GM19397 (cell line): Measurements from ENCODE around the gene ZNF232.
"Not testable (repeated sequence)": the region's sequence is repeated elsewhere in the genome, so short reads cannot be mapped to it uniquely, and the experiment has no call there.

Experiments used
- ATAC-seq: cut with Tn5 transposase; IDR thresholded peaks from one replicate; pipeline ENCODE4 v1.9.1; 2021; ENCODE audit warnings: mild to moderate bottlenecking, moderate library complexity; ENCODE audit not compliant: unreplicated experiment

The ZNF232 gene

DNA sequence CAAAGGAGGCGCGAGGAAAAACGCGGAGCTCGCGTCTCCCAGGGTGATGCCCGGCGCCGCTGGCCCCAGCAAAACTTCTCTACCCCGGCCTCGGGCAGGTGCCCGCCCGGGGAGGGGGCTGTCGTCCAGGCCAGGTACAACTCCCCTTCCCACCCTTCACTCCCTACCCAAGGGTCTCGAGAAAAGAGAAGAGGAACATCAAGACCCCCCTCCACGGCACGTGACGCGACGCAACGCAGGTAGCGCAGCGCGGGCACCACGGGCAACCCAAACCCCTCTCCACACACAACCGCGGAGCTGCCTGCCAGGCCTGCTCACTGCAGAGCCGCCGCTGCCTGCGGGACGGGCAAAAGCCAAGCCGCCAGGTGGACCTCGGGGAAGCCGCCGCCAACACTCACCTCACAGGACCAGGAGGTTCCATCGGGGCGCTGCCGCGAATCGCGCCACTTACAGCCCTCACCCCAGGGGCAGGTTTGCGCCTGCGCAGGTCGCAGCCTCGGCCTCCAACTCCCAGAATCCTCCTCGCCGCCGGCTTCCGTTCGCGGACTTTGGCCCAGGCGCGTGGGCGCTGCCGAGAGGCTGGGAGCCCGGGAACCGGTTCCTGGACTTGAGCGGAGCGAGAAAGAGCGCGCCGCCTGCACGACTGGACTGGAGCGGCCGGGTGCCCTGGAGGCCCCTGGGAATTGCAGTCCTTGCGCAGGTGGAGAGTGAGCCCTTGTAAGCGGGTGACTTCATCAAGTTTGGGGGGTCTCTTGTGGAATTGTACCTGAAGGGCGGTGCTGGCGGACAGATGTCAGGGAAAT, at the start of gene ZNF232:
Gene ZNF232 (minus strand): TSS at position 477 of the 803 bp plus-strand sequence. CDS start 56 bp downstream, at position 421.
- ATAC-seq: peak; percentile 86

DNA sequence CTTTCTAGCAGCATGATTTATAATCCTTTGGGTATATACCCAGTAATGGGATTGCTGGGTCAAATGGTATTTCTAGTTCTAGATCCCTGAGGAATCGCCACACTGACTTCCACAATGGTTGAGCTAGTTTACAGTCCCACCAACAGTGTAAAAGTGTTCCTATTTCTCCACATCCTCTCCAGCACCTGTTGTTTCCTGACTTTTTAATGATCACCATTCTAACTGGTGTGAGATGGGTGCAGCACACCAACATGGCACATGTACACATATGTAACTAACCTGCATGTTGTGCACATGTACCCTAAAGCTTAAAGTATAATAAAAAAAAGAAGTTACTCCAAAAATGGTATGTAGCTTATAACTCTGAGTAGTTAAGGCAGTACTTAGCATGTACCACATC, 49.0 kb upstream of the ZNF232 start:
- ATAC-seq: not testable (repeated sequence)

DNA sequence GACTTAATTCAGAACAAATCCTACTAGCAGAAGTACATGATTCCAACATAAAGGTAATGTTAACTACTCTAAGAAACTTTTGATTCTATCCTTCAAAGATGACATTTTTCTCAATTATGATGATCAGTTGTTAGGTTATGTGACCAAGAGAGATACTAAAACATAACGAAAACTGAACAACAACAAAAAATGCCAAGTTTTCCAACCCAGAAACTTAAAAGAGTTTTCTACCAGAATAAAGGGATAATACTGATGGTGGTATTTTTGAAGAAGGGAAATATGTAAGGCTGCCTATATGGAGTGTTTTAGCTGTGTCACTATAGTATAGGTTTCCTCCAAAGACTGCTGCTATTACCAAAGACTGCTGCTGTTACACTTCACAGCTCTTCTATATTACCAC, 34.4 kb upstream of the ZNF232 start:
- not testable (repeated sequence) for ATAC-seq

DNA sequence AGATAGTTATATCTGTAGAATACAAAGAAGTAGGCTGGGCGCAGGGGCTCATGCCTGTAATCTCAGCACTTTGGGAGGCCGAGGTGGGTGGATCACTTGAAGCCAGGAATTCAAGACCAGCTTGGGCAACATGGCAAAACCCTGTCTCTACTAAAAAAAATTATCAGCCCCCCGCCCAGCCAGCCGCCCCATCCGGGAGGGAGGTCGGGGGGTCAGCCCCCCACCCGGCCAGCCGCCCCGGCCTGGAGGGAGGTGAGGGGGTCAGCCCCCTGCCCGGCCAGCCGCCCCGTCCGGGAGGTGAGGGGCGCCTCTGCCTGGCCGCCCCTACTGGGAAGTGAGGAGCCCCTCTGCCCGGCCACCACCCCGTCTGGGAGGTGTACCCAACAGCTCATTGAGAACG, 31.2 kb upstream of the ZNF232 start:
- not testable (repeated sequence) for ATAC-seq

DNA sequence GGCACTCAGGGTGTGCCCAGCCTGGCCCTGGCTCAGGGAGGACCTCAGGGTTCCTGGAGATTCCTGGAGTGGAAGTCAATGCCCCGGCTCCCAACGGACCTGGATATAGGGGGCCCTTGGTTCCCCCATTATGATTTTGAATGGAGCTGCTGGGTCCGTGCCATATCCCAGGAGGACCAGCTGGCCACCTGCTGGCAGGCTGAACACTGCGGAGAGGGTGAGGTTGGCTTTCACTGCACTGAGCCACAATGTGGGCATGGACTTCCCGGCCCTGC, 27.7 kb upstream of the ZNF232 start:
- no peak for ATAC-seq

DNA sequence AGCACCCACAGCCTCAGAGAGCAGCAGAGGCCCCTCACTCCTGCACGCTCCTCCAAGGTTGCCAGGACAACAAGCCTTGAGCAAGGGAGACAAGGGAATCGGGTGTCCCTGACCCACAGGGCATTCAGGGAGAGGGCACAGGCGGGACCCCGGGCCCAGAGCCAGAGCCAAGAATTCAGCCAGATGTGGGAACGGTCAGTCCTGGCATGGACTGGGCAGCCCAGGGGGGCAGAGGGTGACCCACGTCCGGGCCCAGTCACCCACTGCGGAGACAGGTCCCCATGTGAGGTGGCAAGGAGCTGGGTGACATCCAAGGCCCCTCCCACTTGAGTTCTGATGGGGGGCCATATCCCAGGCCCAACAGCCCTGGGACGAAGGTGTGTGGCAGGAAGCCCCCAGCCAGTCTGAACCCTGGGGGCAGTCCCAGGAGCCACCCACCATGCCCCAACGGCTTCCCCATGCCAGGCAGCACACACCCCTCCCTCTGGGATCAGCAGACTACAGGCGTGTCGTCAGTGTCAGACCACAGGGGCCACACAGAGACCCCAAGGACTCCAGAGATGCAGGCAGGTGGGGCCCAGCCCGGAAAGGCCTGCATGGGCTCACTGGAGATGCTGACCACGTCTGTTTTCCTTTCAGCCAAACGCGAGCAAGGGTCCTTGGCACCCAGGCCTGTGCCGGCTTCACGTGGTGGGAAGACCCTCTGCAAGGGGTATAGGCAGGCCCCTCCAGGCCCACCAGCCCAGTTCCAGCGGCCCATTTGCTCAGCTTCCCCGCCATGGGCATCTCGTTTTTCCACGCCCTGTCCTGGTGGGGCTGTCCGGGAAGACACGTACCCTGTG, 27.2 kb upstream of the ZNF232 start:
- no peak for ATAC-seq

DNA sequence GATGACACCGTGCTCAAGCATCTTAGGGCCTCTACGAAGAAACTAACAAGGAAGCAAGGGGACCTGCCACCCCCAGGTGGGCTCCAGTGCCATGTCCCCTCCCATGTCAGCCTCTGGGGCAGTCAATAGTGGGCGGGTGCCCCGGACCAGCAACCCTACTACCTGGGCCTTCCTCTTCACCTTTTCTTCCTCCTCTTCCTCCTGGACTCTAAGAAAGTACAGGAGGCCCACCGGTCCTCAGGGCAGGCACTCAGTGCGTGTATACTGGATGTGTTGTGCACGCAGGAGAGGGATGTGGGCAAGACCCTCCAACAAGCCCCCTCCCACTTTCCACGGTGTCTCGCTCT, 26.5 kb upstream of the ZNF232 start:
- ATAC-seq: not testable (repeated sequence)

DNA sequence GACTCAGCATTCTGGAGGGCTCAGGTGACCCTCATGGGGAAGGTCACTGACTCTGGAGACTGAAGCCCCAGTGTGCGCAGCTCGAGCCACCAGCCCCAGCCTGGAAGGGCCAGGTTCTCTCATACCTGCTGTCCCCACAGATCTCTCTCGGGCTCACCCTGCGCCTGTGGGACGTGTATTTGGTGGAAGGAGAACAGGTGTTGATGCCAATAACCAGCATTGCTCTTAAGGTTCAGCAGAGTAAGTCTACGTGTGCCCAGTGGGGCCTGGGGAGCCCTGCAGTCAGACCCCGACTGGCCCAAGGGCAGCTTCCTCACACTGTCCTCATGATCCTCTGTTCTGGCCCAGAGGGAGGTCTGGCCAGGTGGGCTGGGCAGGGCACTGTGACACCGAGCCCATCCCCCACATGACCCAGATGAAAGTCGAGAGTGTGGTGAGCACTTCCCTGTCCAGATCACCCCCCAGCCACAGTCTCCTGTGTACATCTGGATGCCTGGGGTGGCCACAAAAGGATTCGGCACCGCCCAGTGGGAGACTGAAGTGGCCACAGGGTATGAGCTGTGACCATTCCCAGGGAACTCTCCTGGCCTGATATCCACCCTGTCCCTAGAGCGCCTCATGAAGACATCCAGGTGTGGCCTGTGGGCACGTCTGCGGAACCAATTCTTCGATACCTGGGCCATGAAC, 26.0 kb upstream of the ZNF232 start:
- not testable (repeated sequence) for ATAC-seq

DNA sequence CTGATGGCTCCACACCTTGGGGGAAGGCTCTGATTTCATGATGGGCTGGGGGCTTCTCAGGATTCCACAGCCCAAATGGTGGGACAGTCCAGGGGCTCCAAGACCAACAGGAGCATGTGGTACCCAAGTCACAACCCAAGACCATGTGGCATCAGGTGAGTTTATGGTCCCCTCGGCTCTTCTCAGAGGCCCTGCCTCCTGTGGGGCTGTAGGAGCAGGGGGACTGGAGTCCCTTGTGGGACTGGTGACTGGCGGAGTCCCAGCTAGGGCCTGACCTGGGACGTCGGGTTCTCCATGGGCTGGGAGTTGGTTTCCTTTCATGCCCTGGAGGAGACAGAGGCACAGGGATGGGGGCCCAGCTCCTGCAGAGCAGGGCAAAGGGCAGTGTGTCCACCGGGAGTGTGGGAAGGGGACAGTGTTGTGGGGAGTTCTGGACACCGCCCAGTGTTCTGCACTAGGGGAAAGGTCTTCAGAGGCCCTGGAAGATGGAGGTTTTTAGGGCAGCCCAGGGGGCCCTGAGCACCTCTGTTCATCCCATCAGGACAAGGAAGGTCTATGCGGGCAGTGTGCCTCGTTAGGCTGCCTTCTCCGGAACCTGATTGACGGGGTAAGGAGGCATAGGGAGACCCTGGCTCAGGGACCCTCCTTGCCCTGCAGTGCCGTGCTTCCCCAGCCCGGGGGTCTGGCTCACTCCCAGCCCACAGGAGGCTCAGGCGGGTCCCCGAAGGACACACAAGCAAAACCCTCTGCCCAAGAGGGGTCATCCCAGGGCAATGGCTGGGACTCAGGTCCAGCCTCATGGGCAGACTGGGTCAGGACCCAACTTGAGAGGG, 25.1 kb upstream of the ZNF232 start:
- ATAC-seq: not testable (repeated sequence)

DNA sequence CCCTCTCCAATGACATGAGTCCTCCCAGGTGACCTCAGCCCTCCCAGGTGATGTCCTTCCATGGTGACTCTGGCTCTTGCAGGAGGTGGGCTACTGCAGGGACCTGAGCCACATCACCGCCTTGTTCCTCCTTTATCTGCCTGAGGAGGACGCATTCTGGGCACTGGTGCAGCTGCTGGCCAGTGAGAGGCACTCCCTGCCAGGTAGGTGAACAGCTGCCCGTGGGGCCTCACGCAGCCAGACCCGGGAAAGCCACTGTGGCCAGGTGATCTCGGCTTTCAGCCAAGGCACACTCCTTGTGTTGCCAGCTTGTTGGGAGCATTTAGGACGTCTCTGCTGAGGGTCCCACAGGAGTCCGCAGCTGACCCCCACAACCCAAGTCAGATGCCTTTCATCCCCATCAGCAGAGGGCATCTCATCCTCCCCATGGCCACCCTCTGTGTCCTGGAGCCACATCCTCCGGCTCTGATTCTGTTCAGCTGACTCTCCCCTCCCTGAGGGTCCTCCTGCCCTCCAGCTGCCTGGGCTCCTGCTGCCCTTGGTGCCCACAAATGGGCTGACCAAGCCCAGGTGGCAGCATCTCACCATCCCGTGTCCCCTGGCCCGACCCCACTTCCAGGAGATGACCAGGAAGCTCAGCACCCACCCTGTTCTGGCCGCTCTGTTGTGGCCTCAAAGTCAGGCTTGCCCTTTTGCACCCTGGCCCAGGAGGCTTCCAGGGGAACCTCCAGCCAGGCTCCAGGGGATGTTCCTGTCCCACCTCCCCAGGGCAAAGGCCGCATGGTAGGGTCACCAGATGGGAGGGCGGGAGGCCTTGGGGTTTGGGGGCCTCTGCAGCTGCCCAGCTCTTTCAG, 24.3 kb upstream of the ZNF232 start:
- ATAC-seq: no peak

DNA sequence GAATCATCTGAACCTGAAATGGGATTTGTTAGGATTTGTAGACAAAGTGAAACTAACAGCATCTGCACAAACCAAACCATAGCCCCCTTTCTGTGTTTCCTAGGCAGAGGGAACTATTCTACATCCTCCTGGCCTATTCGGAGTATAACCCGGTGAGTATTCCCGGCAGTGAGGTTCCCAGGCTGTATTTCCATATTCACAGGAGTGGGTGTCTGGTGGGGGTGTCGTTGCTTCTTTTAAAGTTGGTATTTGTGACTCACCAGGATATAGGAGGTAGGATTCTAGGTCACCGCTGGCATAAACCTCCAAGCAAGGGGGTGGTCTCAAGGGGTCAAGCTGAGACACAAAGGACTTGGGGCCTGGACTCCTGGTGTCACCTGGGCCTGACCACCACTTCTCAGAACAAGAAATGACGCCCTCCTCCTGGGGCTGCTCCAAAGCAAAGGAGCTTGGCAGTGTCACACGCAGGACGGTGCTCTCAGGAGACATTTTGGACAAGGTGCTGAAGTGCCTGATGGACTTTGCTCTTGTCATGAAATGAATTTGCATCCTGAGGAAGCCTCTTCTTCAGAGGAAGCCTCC, 23.5 kb upstream of the ZNF232 start:
- ATAC-seq: not testable (repeated sequence)

DNA sequence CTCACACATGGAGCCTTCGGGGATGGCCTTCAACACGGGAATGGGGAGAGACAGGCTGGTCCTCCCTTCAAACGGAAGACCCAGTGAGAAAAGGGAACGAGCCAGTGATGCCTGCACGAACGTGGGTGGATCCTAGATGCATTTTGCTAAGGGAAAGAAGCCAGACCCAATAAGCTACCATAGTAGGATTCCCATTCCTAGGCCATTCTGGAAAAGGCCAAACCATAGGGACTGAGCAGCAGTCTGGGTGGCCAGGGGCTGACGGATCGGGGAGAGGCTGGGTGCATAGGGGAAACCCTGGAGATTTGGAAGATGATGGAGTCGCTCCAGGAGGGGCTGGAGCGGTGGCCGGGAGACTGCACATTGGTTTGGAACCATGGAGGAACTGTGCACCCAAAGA, 22.9 kb upstream of the ZNF232 start:
- ATAC-seq: not testable (repeated sequence)

DNA sequence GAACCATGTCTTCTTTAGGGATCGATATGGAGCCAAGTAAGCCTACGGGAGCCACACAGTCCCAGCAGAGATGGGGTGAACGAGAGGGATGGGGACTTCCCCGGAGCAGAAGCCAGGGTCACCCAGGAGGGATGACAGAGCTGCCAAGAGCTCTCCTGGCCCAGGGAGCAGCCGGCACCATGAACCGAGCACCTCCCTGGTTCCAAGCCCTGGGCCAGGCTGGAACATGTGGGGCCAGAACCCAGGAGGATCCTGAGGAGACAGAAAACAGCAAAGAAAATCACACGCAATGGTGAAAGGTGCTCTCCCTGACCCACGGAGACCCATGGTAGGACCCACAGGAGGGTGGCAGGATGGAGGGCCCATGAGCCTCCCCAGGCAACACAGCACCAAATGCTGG, 22.3 kb upstream of the ZNF232 start:
- not testable (repeated sequence) for ATAC-seq

DNA sequence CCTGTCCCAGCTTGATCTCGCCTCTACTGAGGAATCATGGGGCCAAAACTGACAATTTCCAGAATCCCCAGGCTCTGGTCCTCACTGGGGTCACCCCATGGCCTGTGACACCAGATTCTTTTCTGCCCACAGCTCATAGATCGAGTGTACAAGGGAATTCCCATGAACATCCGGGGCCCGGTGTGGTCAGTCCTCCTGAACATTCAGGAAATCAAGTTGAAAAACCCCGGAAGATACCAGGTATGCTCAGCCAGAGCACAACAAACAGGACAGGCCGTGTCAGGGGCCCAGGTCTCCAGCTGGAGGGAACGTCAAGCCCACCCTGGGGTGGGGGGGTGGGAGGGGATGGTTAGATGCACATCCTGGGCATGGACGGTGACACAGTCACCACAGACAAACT, 21.6 kb upstream of the ZNF232 start:
- ATAC-seq: no peak

DNA sequence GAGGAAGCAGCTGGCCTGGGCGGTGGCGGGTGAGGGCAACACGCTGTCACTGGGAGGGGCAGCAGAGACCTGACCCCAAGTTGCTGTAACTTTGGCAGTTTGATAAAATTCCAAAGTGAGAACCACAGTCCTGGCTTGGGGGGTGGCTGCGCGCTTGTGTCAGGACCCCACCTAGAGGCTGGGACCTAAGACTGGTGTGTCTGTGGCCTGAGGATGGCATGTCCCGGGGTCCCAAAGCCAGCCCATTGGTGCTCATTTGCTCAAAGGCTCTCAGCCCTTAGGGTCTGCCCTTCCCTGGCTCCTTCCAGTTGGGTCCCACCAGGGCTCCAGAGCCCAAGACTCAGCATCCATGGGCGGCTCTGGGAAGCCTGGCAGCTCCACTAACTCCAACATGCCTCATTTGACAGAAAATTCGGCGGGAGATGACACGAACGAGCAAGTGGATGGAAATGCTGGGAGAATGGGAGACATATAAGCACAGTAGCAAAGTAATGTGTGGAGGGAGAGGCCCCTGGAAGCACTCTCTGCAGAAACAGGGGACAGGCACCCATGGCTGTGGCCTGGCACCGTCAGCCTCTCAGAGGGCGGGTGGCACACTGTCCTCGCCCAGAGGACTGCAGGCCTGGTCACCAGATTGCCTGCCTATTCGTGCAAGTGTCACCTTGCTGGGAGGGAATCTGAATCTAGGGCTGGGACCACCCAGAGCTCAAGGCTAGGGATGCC, 21.0 kb upstream of the ZNF232 start:
- ATAC-seq: not testable (repeated sequence)

DNA sequence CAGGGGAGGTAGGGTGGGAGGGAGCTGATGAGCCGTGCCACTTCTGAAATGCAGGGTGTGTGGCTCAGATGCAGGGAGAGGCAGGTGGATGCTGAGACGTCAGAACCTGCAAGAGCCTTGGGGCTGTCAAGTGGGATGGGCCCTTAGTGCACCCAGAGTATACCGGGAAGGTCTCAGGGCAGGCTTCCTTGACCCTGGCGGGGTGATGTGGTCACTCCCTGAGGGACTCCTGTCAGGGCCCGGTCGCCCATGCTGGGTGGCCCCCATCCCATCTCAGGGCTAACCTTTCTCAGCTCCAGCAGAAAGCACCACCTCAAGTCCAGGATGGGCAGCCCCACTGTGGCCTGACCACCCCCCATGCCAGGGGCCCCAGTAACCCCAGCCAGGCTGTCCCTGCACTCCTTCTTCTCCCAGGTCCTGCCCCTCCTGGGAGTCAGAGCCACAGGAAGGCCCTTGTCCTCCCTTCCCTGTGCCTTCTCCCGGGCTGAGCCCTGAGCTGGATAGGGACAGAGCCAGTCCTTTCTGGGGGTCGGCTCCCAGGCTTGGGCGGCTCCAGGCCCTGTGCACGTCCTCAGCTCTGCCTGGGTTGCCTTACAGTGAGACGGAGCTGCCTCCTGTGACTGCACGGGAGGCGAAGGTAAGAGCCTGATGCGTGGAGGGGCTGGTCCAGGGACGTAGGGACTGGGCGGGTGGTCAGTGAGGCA, 20.3 kb upstream of the ZNF232 start:
- not testable (repeated sequence) for ATAC-seq

DNA sequence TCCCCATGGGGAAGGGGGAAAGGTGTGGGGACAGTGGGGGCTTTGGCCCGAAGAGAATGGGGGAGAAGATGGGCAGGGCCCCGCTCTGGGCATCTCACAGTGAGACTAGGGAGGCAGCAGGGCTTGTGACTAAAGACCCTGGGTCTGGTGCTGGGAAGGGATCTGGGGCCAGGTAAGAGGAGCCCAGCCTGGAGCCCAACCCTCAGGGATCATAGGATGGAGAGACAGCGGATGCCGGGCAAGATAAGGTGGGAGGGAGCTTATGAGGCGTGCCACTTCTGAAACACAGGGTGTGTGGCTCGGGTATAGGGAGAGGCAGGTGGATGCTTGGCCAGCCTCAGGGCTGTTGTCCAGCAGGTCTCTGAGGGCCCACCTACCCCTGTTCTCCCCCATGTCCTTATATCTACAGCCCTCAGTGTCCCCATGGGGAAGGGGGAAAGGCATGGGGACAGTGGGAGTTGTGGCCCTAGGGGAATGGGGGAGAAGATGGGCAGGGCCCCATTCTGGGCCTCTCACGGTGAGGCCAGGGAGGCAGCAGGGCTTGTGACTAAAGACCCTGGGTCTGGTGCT, 19.6 kb upstream of the ZNF232 start:
- no peak for ATAC-seq

DNA sequence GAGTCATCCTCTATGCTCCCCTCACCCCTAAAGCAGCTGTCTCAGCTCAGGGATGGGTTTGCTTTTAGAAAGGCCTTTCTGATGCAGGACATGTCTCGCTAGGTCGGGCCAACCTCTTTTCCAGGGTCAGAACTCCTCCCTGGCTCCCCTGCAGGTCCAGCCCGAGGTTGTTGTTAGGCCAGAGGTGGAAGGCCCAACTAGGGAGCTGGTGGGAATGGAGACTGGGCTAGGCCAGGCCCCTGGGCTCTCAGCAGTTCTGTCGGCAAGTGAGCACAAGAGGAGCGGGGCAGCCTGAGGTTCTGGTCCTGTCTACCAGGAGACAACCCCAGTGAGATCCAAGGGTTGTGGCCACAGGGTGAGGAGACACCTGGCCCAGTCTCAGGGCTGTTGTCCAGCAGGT, 19.0 kb upstream of the ZNF232 start:
- not testable (repeated sequence) for ATAC-seq
